Tibial artery (tissue), 4 donors: Measurements from ENCODE around the gene KASH5.

ENCODE experiments used
- DNase-seq, 2 donors: peaks; one replicate each; pipeline ENCODE4 v3.0.0-alpha.2; 2019
- H3K27ac ChIP-seq, 2 donors: fragments of 200-600 bp; sonication (generic) in 1 of 2; 1 replicate in 1 of 2; 2 replicates in 1 of 2; pipeline ENCODE4 v1.5.1; 2018 to 2019; ENCODE audit warnings: mild to moderate bottlenecking in 1 of 2
- H3K27me3 ChIP-seq, 2 donors: fragments of 200-600 bp; sonication (generic) in 1 of 2; one replicate each; pipeline versions ENCODE4 v1.5.1 to v1.6.0; 2016 to 2019
- H3K36me3 ChIP-seq, 3 donors: fragments of 200-600 bp; sonication (generic) in 2 of 3; one replicate each; pipeline ENCODE4 v1.5.1; 2016 to 2019; ENCODE audit warnings: mild to moderate bottlenecking in 2 of 3
- H3K4me1 ChIP-seq, 4 donors: fragments of 200-600 bp; sonication (generic) in 2 of 4; 1 replicate in 3 of 4; 2 replicates in 1 of 4; pipeline ENCODE4 v1.5.1; 2016 to 2019
- H3K4me3 ChIP-seq, 2 donors: fragments of 200-600 bp; sonication (generic) in 1 of 2; 1 replicate in 1 of 2; 2 replicates in 1 of 2; pipeline ENCODE4 v1.5.1; 2018 to 2019; ENCODE audit warnings: mild to moderate bottlenecking in 2 of 2
- H3K9me3 ChIP-seq, 3 donors: fragments of 200-600 bp; sonication (generic) in 1 of 3; one replicate each; pipeline ENCODE4 v1.5.1; 2016 to 2019
- CTCF ChIP-seq, 2 experiments: fragments of 200-600 bp in 1 of 2; fragments of 450-650 bp in 1 of 2; IDR thresholded peaks; one replicate each; pipeline ENCODE4 v1.5.1; 2017 to 2019; ENCODE audit warnings: antibody characterized with exemption in 2 of 2, mild to moderate bottlenecking in 1 of 2, moderate library complexity in 1 of 2
- intact Hi-C: fragments of 100-400 bp; cut with DNase I; formaldehyde crosslinking; loops from one replicate; pipeline ENCODE4 v1.15.0; 2023; ENCODE audit warnings: low total_unique reads

The KASH5 gene

GRCh38 chr19:49425922-49426592 lies 38.0 kb downstream of the KASH5 start:
- H3K4me3 ChIP-seq: no peak overlapping the region
- no peak for DNase-seq
- H3K9me3 ChIP-seq: no peaks in the 10 kb centered on the region
- no peak overlapping the region for H3K27ac ChIP-seq
- H3K4me1 ChIP-seq: peaks cover 0 to 38% (median 30%) of the 10 kb centered on the region in 4 donors
- intact Hi-C loops: no loop called here
- TF ChIP-seq CTCF (IDR thresholded peaks at IDR 0.05): no peak
- peaks cover 4 to 100% of the 10 kb centered on the region in 2 donors for H3K27me3 ChIP-seq
- no peaks in the 10 kb centered on the region for H3K36me3 ChIP-seq

- H3K4me3 ChIP-seq: no peak overlapping the region
- DNase-seq: no peak
Observed at GRCh38 chr19:49427339-49427738, 39.3 kb downstream of the KASH5 start.

GRCh38 chr19:49427855-49428546 lies 40.0 kb downstream of the KASH5 start:
- DNase-seq: no peak
- no peak overlapping the region for H3K4me3 ChIP-seq
- peaks cover 4 to 100% of the 10 kb centered on the region in 2 donors for H3K27me3 ChIP-seq
- no peak overlapping the region for H3K27ac ChIP-seq
- peaks cover 0 to 29% (median 16%) of the 10 kb centered on the region in 4 donors for H3K4me1 ChIP-seq
- intact Hi-C loops: no loop called here
- H3K36me3 ChIP-seq: no peaks in the 10 kb centered on the region
- TF ChIP-seq CTCF (IDR thresholded peaks at IDR 0.05): no peak
- no peaks in the 10 kb centered on the region for H3K9me3 ChIP-seq

More at GRCh38 chr19:49427339-49427738, 39.3 kb downstream of the KASH5 start:
- intact Hi-C loops: no loop called here
- Histone ChIP-seq H3K27ac (no peak overlapping the region), H3K36me3 (no peaks in the 10 kb centered on the region), H3K9me3 (no peaks in the 10 kb centered on the region), H3K4me1 (peaks cover 0 to 33% (median 22%) of the 10 kb centered on the region in 4 donors), H3K27me3 (peaks cover 4 to 100% of the 10 kb centered on the region in 2 donors)
- TF ChIP-seq CTCF (IDR thresholded peaks at IDR 0.05): no peak

- peaks cover 0 to 22% (median 9%) of the 10 kb centered on the region in 4 donors for H3K4me1 ChIP-seq
- no peak overlapping the region for H3K27ac ChIP-seq
- DNase-seq: no peak
- intact Hi-C loops: no loop called here
- no peaks in the 10 kb centered on the region for H3K9me3 ChIP-seq
- no peak overlapping the region for H3K4me3 ChIP-seq
- H3K36me3 ChIP-seq: no peaks in the 10 kb centered on the region
- peaks cover 0 to 100% of the 10 kb centered on the region in 2 donors for H3K27me3 ChIP-seq
- no peak for TF ChIP-seq CTCF (IDR thresholded peaks at IDR 0.05)
Observed at GRCh38 chr19:49428547-49429451, 40.8 kb downstream of the KASH5 start.

GRCh38 chr19:49430172-49430677 lies 42.2 kb downstream of the KASH5 start:
- H3K4me3 ChIP-seq: no peak overlapping the region
- no peak overlapping the region for H3K27ac ChIP-seq
- peaks cover 0 to 22% (median 8%) of the 10 kb centered on the region in 4 donors for H3K4me1 ChIP-seq
- intact Hi-C loops: loop anchor here (5.0 kb wide), 1 partner anchor 33 kb away; no protein-coding TSS in a partner anchor
- DNase-seq: no peak
- no peaks in the 10 kb centered on the region for H3K36me3 ChIP-seq
- no peaks in the 10 kb centered on the region for H3K9me3 ChIP-seq
- H3K27me3 ChIP-seq: peaks cover 0 to 100% of the 10 kb centered on the region in 2 donors
- no peak for TF ChIP-seq CTCF (IDR thresholded peaks at IDR 0.05)
